GM10266 (cell line): Measurements from ENCODE around the gene CENPP.

Experiments
- DNase-seq: peaks from one replicate; pipeline ENCODE4 v3.0.0; 2012; ENCODE audit errors: extremely low spot score
- CTCF ChIP-seq: IDR thresholded peaks from 2 replicates; pipeline ENCODE4 v1.5.1; 2012; ENCODE audit warnings: mild to moderate bottlenecking, low read depth; ENCODE audit not compliant: control insufficient read depth, insufficient read depth; ENCODE audit errors: missing control alignments

Gene CENPP

DNA sequence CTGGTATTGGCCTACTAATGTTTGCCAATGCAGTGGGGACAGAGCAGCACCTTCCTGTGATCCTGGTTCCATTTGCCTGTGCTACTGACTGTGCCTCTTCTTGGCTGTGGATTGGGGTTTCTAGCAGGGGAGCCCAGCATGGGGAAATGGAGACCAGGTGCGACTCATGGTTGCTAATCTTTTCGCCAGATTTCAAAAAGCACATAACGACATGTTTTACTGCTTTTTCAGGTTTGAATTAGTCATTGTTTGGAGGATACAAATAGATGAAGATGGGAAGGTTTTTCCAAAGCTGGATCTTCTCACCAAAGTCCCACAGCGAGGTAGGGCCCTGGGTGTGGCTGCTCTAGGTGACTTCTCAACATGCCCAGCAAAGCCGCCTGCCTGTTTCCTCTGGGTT lies 286.5 kb downstream of the CENPP start:
- DNase-seq = no peak
- TF ChIP-seq CTCF = no peak

DNA sequence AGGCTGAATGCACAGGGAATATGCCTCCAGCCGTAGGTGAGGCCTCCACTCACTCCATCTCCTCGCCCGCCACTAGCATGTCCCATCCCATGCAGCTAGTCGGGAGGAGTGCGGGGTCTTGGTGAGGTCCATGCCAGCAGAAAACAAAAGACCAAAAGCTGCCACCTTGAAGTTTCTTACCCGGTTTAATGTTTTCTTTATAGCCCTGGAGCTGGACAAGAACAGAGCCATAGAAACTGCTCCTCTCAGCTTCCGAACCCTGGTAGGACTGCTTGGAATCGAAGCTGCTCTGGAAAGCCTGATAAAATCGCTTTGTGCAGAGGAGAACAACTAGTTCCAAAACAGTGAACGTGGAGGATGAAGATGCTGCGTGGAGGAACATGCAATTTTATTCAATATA lies 287.1 kb downstream of the CENPP start:
- no peak for TF ChIP-seq CTCF
- no peak for DNase-seq

DNA sequence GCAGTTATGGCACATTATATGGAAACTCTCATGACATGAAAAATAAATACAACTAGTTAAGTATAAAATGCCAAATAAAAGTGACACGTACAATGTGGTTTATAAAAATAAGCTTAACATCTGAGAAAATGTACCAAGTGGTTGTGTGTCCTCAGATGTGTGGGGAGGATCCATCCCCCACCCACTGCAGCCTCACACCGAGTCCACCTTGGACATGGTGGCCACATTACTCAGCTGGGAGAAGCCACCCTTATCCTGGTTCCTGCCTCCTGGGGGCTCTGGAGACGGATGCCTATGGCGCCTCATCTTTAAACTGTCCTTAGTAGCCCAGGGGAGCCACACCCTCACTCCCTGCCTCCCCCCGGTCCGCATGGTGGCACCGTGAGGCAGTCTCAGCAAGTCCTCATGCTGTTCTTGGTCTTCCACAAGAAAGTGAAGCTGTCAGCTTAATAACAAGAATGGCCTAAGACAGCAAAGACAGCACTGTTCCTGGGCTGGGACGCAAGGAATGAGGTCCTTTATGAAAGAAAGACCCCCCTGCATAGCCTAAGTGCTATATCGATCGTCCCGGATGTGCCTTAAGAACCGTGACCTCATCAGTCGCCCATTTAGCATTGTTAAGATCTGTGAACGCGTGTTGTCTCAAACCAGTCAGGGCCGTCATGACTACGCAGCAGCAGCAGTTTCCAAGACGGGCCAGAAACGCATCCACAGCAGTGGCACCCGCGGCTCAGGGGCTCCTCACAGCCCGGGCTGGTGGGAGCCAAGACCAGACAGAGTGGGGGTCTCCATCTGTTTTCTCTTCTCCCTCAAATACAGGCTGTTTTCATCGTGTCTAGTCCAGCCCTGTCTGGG lies 287.7 kb downstream of the CENPP start:
- DNase-seq = no peak
- TF ChIP-seq CTCF = no peak

DNA sequence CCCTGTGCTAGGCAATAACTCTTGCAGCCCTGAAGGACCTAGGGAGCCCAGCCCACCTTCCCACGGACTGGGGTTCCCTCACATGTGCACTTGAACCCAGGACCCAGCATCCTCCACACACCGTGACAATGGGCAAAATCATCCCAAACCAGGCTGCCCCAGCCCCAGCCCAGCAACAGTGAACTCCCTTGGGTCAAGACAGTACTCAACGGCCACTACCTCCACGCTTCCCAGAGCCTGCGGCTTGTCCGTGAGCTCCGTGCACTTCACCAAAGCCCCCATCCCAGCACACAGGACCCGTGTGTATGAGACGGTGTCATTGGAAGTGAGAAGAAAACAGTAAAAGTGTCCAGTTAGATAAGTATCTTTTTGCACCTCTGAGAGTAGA lies 288.4 kb downstream of the CENPP start:
- TF ChIP-seq CTCF = no peak

DNA sequence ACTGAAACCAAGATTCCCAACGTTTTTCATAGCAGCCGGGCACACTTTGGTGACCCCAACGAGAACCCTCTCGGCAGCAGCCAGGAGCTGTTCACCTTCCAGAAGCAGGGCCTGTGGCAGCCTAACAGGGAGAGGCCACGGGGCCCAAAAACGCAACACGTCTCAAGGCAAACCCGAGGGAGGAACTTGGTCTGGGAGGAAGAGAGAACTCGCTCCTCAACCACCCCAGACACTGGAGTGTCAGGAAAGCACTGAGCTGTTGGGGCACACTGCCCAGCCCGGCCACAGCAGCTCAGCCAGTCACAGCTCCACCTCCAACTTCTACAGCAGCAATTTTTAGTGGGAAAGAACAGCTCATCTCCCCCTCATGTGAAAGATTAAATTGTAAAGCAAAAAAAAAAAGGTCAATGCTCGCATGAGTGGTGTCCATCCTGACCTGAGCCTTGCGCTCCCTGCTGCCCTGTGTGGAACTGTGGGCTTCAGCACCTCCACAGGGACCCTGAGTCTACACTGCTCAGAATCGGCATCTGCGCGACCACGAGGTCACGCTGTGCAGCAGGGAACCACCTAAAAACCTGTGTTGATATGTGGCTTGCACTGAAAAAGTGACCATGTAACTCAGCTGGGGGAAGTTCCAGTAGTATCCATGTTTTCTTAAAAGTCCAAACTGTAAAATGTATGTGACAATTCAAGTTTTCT lies 289.2 kb downstream of the CENPP start:
- DNase-seq = no peak
- no peak for TF ChIP-seq CTCF

More for the DNA sequence above, 288.4 kb downstream of the CENPP start:
- no peak for DNase-seq

DNA sequence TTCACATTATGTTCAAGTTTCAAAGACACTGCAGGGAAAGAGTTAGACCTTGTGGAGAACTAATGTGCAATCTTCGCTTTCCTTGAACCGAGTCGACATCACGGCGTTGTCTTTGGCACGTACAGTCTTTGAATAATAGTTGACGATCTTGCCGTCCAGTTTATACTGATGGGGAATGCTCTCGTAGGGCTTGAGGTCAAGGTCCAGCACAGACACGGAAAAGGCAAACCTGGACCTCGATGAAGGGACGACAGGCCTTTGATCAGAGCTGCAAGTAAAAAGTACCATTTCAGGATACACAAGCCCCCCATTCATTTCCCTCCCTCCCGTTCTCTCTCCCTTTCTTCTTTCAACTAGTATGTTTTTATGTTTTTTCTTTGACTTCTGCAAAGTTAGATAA lies 290.0 kb downstream of the CENPP start:
- TF ChIP-seq CTCF = no peak
- DNase-seq = no peak

- no peak for DNase-seq
- no peak for TF ChIP-seq CTCF
Observed at GRCh38 chr9:92616199-92616641, 290.5 kb downstream of the CENPP start.
